Stimulated activated CD8-positive, alpha-beta memory T cell treated with anti-CD3 and anti-CD28 coated beads, Interleukin-12 subunit alpha, Interleukin-12 subunit beta, amount 100 ng/mL, for 24 hours (primary cell): ENCODE measurements around the gene CA10.

Experiments
- DNase-seq: peaks from one replicate; pipeline ENCODE4 v3.0.0-alpha.2; 2020; ENCODE audit errors: extremely low read depth

CA10 gene

GRCh38 chr17:51767287-51767686 is 391.2 kb downstream of the CA10 start:
- DNase-seq = no peak

DNA sequence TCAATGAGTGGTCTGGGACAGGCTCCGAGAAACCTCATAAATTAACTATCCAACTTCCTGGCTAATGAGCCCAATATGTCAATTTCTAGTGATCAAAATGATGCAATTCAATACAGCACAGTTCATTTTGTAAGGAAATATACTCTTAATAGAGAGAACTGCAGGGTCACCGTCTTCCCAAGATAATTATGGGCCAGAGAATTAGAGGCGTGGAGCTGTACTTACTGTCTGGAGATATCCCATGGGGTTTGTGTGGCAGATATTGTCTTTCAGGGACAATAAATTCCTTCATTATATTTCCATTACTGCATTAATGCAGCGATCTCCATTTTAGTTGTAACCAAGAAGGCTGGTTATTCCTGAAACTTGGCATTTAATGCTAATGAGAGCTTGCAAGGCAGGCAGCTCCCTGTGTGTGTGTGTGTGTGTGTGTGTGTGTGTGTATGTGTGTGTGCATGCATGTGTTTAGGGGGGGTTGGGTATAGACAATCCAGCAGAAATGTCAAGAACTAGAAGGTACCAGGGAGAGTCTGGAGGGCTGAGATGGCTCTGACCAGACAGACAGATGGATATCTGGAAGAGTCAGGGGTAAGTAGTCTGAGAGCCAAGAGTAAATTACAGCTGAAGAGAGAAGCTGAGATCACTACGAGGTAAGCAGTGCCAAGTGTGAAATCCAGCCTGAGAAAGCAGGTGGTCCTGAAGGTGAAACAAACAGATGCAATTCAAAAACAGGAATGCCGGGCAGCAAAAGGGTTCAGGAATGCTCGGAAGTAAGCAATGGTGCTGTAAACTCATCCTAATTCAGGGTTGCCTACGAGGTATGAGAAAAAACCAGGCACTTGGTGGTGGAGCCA is 393.0 kb downstream of the CA10 start:
- no peak for DNase-seq

GRCh38 chr17:51764387-51764971 is 394.0 kb downstream of the CA10 start:
- DNase-seq = no peak

DNA sequence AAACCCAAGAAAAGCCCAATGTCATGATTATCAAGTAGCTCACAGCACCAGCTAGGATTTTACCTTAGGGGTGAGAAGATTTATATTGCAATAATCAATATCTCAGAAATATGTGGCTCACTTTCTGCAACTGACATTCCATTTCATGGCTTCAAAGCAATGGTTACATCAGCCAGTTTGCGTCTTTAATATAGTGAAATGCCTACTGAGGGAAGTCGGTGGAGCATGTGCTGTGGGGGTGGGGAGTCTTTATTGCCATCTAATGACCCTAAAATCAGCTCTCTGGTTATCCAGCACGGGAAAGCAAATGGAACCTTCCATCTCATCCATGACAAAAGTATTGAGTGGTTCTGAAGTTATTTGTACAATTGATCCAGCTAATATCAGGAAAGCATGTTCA is 395.5 kb downstream of the CA10 start:
- no peak for DNase-seq

DNA sequence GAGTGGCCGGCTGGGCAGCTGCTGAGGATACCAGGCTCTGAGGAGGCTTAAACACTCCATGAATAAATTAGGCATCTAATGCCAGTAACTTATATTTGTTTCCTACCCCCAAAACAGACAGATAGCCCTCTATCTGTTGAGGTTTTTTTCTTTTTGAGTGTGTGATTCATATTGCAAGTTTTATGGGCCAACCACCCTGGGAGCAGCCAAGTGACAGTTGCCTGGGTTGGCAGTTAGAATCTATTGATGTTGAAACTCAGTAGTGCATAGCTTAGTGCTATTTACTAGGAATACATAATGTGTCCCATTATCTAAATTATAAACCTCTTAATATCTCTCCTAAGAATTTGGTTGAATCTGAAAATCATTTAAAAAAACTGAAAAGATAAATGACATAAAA is 397.4 kb downstream of the CA10 start:
- DNase-seq = no peak

- no peak for DNase-seq
Measured at GRCh38 chr17:51759260-51759659, 399.3 kb downstream of the CA10 start.

- DNase-seq = no peak
Measured at GRCh38 chr17:51751072-51751471, 407.4 kb downstream of the CA10 start.

- DNase-seq = no peak
Measured at GRCh38 chr17:51748749-51749604, 409.5 kb downstream of the CA10 start.

- DNase-seq = no peak
Measured at GRCh38 chr17:51746421-51746820, 412.1 kb downstream of the CA10 start.

GRCh38 chr17:51745993-51746392 is 412.5 kb downstream of the CA10 start:
- no peak for DNase-seq

DNA sequence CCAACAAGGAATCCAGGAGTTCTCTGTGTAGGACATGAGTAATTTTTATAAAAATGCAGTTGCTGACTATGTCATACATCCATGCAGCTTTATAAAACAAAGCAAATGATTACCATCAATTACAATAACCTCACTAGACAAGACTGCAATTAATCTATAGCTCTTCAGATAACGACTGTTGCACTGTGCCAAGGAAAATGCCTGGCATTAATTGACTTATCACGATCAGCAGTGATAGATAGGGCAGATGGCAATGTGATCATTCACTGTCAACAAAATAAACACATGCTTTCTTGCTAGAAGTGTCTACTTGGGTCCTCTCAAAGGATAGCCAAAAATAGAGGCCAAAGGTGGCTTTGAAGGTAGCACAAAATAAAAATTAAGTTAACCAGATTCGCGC is 415.0 kb downstream of the CA10 start:
- DNase-seq = no peak

GRCh38 chr17:51742571-51742970 is 415.9 kb downstream of the CA10 start:
- DNase-seq = no peak

DNA sequence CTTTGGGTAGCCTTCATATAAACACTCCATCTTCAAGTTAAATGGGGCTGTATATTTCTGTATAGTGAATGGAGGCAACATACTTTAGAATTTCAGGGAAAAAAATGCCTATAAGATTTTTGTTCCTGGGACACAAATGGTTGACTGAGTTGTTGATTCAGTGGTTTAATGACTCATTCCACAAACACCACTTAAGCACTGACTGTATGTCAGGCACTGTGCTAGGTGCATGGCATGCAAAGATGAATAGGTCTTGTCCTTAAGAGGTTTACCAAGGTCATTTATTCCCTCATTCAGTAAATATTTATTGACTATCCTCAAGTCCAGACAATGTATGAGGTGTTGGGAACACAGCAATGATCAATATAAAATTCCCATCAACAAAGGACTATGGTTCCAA is 417.1 kb downstream of the CA10 start:
- DNase-seq = no peak

GRCh38 chr17:51740531-51740930 is 418.0 kb downstream of the CA10 start:
- no peak for DNase-seq

DNA sequence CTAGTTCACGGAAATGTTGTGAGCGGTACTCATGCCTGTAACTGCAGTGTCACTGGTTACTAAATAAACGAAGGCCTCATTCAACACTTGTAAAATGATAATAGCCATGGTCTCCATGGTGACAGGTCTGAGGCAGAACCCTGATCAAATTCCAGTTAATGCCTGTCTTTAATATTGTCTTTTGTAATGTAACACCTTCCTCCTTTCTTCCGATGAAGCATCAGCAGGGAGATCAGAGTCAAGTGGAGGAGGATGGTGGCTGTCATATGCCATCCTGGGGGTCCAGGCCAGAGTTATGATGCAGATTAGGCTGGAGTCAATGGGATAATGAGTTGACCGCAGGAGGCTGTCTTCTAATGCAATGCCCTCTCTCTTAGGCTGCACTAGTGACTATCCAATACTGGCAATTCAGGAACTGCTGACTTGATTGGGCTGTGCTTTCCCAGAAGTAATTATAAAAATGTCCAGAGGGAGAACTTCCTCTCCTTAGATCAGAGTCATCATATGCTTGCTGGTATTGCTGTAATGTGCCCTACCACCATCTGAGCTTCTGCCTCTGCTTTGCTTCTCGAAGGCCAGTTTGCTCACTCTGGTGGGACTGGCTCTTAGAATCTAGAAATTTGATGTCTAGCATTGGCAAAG is 419.1 kb downstream of the CA10 start:
- DNase-seq = no peak

DNA sequence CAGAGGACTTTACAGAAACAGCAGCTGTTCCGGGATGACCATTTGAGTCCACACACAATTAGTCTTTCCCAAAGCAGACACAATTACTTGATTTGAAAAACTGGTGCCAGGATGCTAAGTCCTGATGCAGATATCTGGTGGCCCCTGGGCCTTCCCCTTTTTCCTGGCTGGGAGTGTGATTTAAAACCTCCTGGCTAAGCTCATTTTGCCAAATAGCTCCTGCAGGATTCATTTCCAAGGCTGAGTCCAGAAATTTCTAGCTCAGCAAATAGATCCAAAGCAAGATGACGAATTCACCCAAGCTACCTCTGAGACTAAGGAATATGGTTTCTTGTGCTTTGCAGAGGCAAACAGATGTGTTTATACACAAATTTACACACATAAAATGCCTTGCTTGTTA is 422.2 kb downstream of the CA10 start:
- no peak for DNase-seq

DNA sequence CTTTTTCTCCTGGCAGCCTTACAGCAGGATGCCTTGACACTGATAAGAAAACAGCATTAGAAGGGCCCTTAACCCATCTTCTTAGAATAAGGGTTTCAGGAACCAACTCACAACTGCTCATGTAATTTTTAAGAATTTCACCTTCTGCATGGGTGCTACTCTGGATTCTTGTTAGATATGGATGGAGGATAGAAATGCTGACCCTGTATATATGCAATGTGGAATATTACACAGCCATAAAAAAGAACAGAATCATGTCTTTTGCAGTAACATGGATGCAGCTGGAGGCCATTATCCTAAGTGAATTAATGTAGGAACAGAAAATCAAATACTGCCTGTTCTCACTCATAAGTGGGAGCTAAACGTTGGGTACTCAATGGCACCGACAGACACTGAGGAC is 423.5 kb downstream of the CA10 start:
- no peak for DNase-seq

DNA sequence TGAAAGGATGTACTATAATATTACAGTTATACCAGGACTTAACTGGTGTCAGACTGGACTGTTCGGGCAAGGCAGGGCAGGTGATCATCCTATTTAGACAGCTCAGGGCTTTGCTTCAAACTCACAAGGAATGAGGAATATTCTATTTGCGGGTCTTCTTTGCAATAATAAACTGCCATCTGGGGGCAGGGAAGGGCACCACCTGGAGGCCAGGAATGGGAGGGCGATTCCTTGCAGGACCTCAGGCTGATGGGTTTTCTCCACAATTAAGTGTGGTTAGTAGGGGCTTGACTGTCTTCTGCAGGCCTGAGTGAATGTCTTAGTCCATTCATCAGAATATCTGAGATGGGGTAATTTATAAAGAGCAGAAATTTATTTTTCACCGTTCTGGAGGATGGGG is 424.1 kb downstream of the CA10 start:
- DNase-seq = no peak

DNA sequence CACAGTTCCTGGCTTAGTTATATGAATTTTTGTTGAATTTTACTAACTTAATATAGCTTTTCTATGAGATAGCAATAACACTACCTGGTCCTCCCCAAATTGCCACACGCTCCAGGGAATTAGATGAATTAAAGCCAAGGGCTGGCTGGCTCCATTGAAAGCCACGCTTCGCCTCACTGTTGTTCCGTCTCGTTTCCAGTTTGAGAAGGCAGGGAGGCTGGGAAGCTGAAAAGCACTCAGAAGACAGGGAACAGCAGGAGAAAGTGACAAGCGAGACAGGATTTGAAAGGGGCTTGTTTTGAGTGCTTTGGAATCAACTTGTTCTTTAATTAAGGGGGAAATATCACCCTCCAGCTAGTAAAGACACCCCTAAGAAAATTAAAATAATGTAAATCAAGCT is 425.3 kb downstream of the CA10 start:
- DNase-seq = no peak

DNA sequence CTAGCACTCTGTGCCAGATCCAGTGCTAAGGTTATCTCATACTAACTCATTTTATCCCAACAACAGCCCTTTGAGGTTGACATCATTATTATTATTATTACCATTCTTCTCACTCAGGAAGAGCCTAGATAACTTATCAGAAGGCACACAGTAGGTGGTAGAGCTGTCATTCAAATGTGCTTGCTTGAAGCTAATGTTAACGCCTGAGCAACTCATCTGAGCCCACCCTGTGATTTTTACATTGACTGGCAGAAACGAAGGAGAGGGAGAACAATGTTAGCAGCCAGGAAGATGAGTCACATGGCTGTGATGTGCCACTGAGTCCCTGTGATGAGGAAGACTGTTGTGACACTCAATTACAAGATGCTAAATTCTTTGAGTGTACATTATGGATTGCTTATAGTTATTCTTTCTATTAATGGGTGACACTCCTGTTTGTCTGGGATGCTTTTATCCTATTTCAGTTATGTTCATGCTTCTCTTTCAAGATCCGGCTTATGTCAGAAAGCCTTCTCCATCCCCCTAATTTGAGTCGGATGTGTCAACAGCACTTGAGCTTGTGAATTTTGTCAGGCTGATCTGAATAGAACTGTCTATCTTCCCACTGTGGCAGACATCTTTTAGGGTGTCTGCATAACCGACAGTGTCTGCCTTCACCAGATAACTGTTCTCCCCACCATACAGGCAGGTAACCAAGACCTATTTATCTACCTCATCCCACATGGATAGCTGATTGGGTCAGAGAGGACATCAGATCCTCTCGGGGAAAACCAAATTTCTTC is 426.4 kb downstream of the CA10 start:
- no peak for DNase-seq

GRCh38 chr17:51730303-51731050 is 428.0 kb downstream of the CA10 start:
- no peak for DNase-seq
